NT2/D1 (cell line): ENCODE measurements around the gene PHLPP1.

Source experiments
- DNase-seq: peaks from one replicate; pipeline ENCODE4 v3.0.0-alpha.2; 2011; ENCODE audit warnings: low read depth, low spot score
- H3K27me3 ChIP-seq: 2 replicates; pipeline ENCODE4 v1.6.0; 2011; ENCODE audit warnings: mild to moderate bottlenecking; ENCODE audit not compliant: insufficient read length, insufficient read depth
- H3K36me3 ChIP-seq: 2 replicates; pipeline ENCODE4 v1.6.1; 2011; ENCODE audit warnings: mild to moderate bottlenecking, low read length, mixed read lengths; ENCODE audit not compliant: insufficient read depth, insufficient read length
- H3K4me1 ChIP-seq: 2 replicates; pipeline ENCODE4 v1.5.1; 2011; ENCODE audit not compliant: insufficient read depth, insufficient read length
- H3K4me3 ChIP-seq: 2 replicates; pipeline ENCODE4 v1.5.1; 2011; ENCODE audit warnings: low read depth; ENCODE audit not compliant: insufficient read length
- H3K9ac ChIP-seq: 2 replicates; pipeline ENCODE4 v1.6.0; 2011; ENCODE audit warnings: low read depth; ENCODE audit not compliant: insufficient read length
- H3K9me3 ChIP-seq: 2 replicates; pipeline ENCODE4 v1.5.1; 2011; ENCODE audit warnings: mild to moderate bottlenecking, low read length; ENCODE audit not compliant: insufficient read depth
- SUZ12 ChIP-seq: IDR thresholded peaks from 2 replicates; pipeline ENCODE4 v1.6.1; 2011; ENCODE audit not compliant: insufficient read length, insufficient read depth; ENCODE audit errors: extremely low read depth
- YY1 ChIP-seq: IDR thresholded peaks from 2 replicates; pipeline ENCODE4 v1.6.1; 2011; ENCODE audit not compliant: insufficient read length, insufficient read depth
- ZNF274 ChIP-seq: IDR thresholded peaks from 2 replicates; pipeline ENCODE4 v1.6.1; 2011; ENCODE audit warnings: mild to moderate bottlenecking, low read depth, low read length

The PHLPP1 gene

DNA sequence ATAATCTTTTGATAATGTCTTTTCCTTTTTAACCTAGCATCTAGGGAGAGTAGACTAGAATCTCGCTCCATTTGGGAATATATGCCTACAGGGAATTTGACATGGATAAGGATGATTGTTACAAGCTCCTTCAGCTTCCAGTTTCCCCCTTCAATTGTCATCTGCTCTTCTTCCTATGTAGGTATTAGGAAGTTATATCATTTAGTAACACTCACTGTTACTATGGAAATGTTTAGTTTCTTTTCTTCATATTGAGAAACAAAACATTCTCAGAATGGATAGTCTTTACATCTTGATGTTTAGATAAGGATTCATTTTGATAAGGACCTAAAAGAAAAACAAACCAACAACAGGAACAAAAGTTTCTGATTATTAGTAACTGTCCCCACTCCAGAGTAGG, 127.6 kb downstream of the PHLPP1 start:
- Histone ChIP-seq H3K36me3 (no peaks in the 10 kb centered on the region), H3K27me3 (no peaks in the 10 kb centered on the region), H3K9me3 (no peaks in the 10 kb centered on the region), H3K9ac (no peak overlapping the region), H3K4me3 (no peak overlapping the region), H3K4me1 (no peaks in the 10 kb centered on the region)
- TF ChIP-seq YY1 (no peak), ZNF274 (no peak), SUZ12 (no peak)
- no peak for DNase-seq

DNA sequence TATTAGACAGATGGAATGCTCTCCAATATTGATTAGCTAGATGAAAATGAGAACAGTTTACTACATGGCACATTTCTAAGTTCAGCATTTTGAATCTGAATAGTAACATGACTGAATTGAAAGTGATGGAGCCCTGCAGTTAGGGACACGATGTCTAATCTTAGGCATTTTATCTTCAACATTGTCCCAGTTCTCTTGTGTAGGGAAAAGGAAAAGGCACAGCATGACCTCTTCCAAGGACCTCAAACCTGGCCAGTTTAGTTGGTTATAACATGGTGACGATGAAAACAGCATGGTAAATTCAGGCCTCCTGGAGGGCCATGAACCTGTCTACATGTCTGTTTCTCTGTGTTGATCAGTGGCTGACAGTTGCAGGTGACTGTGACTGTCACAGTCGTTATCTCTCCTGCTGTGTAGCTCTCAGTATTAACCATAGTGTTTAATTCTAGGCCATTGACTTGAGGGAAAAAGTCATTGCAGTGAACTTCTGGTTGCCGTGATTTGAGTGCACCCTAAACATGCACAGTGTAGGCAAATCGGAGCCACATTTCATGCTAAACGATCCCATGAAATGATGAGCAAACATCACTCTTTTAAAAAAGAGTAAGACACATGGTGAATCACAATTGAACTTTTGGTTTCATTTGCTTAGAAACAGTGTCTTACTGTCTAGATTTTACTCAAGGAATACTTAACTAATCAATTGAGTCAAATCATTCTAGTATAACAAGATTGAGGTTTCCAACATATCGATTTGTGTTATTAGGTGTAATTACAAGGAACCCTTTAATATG, 129.7 kb downstream of the PHLPP1 start:
- Histone ChIP-seq H3K9me3 (no peaks in the 10 kb centered on the region), H3K27me3 (no peaks in the 10 kb centered on the region), H3K4me1 (no peaks in the 10 kb centered on the region), H3K9ac (no peak overlapping the region), H3K36me3 (no peaks in the 10 kb centered on the region), H3K4me3 (no peak overlapping the region)
- TF ChIP-seq ZNF274 = no peak
- no peak for TF ChIP-seq SUZ12
- no peak for TF ChIP-seq YY1
- DNase-seq = no peak

DNA sequence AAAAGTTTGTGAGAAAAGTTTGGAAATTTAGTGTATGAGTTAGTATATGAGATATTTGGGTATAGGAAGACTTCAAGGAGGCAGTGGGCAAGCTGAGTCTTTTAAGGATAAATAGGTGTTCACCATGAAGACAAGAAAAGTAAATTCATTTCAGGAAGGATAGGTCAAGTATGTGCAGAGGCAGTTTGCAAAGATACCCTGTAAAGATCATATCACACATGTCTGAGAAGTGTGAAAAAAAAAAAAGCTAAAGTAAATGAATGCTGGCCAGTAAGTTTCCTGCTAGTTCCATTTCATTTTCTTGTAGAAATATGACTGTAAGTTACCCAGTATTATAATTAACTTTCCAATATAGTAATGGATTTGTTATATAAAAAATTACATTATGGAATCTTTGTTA, 131.0 kb downstream of the PHLPP1 start:
- TF ChIP-seq ZNF274 (no peak), YY1 (no peak), SUZ12 (no peak)
- no peak overlapping the region for H3K9ac ChIP-seq
- no peaks in the 10 kb centered on the region for H3K36me3 ChIP-seq
- H3K4me3 ChIP-seq = no peak overlapping the region
- H3K9me3 ChIP-seq = no peaks in the 10 kb centered on the region
- H3K27me3 ChIP-seq = no peaks in the 10 kb centered on the region
- DNase-seq = no peak
- H3K4me1 ChIP-seq = no peaks in the 10 kb centered on the region

DNA sequence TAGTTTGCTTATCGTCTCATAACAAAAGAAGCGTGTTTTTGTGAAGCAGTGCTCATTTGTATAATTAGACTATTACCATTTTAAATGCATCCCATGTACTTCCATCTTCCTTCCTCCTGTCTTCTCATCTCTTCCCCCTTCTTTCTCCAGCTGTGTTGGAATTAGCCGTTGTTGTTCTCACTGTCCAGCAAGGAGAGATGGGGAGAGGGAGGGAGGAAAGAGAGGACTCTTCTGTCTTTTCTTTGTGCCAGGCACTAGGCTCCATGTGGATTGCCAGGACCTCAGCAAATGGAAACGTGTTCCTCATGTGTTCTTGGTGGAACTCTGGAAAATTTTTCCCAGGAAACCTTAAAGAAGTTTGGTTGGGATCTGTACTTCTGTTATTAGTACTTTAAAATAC, 131.7 kb downstream of the PHLPP1 start:
- no peak overlapping the region for H3K4me3 ChIP-seq
- H3K36me3 ChIP-seq = no peaks in the 10 kb centered on the region
- no peaks in the 10 kb centered on the region for H3K9me3 ChIP-seq
- no peaks in the 10 kb centered on the region for H3K4me1 ChIP-seq
- no peak overlapping the region for H3K9ac ChIP-seq
- H3K27me3 ChIP-seq = no peaks in the 10 kb centered on the region
- DNase-seq = no peak
- no peak for TF ChIP-seq YY1
- TF ChIP-seq SUZ12 = no peak
- TF ChIP-seq ZNF274 = no peak

DNA sequence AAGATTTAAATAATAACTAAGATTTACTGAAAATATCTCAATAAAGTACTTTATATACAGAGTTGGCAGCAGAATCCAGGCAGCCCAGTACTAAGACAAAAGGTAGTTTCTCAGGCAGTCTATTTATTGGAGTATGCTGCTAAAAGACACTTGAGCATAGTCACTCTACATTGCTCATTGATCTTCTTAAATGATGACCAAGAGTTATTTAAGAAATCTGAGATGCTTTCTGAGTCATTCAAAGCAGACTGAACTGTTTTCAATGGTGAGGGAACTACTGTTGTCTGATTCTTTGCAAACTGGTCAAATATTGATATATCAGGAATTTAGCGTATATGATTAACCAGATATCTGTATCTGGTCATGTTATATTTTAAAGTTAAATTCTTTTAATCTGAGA, 133.6 kb downstream of the PHLPP1 start:
- H3K9ac ChIP-seq = no peak overlapping the region
- no peaks in the 10 kb centered on the region for H3K9me3 ChIP-seq
- no peaks in the 10 kb centered on the region for H3K27me3 ChIP-seq
- H3K4me1 ChIP-seq = no peaks in the 10 kb centered on the region
- H3K4me3 ChIP-seq = no peak overlapping the region
- H3K36me3 ChIP-seq = no peaks in the 10 kb centered on the region
- DNase-seq = no peak
- TF ChIP-seq ZNF274 (no peak), YY1 (no peak), SUZ12 (no peak)

DNA sequence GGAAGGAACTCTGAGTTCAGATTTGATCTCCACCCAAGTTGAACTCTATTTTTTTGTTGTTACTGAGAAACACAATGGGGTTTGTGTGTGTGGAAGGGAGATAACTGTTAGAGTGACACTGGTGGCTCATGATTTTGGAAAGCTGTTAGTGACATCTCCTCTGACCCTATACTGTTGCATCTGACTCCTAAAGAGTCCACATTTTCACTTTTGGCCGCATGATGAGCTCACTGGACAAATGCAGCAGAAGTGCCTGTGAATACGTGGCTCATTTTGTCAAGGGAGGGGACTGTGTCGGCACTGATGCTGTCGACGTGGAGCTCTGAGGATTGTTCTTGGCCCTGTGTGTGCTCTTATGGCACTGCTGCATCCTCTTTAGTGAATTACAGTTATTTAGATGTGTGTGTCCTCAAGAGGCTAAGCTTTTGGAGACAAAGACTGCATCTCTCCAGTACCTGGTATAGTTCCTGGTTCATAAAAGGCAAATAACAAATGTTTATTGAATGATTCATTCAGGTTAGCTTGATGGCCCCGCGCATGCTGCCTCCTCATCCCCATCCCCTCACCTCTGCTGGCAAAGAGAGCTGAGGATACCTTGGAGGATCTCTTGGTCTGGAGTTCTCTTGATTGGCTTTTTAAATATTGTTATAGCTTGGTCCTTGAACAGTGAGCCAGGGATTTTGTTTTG, 135.4 kb downstream of the PHLPP1 start:
- TF ChIP-seq YY1 (no peak), ZNF274 (no peak), SUZ12 (no peak)
- no peaks in the 10 kb centered on the region for H3K36me3 ChIP-seq
- H3K27me3 ChIP-seq = no peaks in the 10 kb centered on the region
- H3K4me1 ChIP-seq = no peaks in the 10 kb centered on the region
- no peak overlapping the region for H3K4me3 ChIP-seq
- no peaks in the 10 kb centered on the region for H3K9me3 ChIP-seq
- DNase-seq = no peak
- no peak overlapping the region for H3K9ac ChIP-seq

DNA sequence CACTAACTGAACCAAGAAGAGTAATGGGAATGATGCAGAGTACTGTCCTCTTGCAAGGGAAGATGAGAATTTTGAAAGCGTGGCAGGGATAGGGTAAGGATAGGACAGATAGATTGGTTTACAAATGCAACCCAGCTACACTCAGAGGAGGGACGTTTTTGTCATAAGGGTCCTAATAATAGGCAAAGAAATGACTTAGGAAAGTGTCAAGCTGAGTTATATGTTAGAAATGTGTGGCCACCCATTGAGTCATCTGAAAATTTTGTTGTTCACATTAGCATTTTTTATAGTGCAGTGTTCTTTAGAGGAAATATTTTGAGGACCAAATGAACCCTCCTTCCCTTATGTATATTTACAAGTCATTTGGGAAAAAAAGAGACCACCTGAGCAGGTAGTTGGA, 137.5 kb downstream of the PHLPP1 start:
- Histone ChIP-seq H3K4me1 (no peaks in the 10 kb centered on the region), H3K36me3 (no peaks in the 10 kb centered on the region), H3K4me3 (no peak overlapping the region), H3K9ac (no peak overlapping the region), H3K9me3 (no peaks in the 10 kb centered on the region), H3K27me3 (no peaks in the 10 kb centered on the region)
- no peak for DNase-seq
- TF ChIP-seq ZNF274 (no peak), YY1 (no peak), SUZ12 (no peak)
